PC-9 (cell line): Measurements from ENCODE around the gene TTC27. TPM values are rescaled to one million over a fixed set of nuclear protein-coding genes. Genes with fewer than 3 reads are reported as not detected.
A peak's percentile ranks its signal among the peaks of the same experiment; 100 is the strongest.

Experiments used
- BruUV-seq: library from RNA; stranded (reverse); fragments of 400-500 nt; replicated peaks from 2 replicates; lab custom pipeline; 2021; lab: Mats Ljungman, UMichigan
- CTCF ChIA-PET: fragments of 300-600 bp; sonication (Branson Sonifier 250); formaldehyde crosslinking; loops from one replicate; lab custom pipeline; 2022; ENCODE audit warnings: antibody characterized with exemption; lab: Charles Lee
- POLR2A ChIA-PET: fragments of 300-600 bp; sonication (Branson Sonifier 250); formaldehyde crosslinking; loops from one replicate; lab custom pipeline; 2022; ENCODE audit warnings: antibody characterized with exemption; ENCODE audit not compliant: unreplicated experiment; lab: Charles Lee
- DNase-seq, 2 experiments: peaks; one replicate each; pipeline versions ENCODE4 v3.0.0 to v3.0.0-alpha.2; 2015 to 2022; ENCODE audit warnings: mixed read lengths in 1 of 2
- H2AFZ ChIP-seq: fragments of 200-600 bp; sonication (generic); 2 replicates; pipeline ENCODE4 v1.8.1; 2017; ENCODE audit warnings: antibody characterized with exemption
- H3F3A ChIP-seq: fragments of 200-600 bp; sonication (generic); 2 replicates; pipeline ENCODE4 v1.8.1; 2017; ENCODE audit warnings: antibody characterized with exemption, mild to moderate bottlenecking, low read depth; ENCODE audit not compliant: insufficient read depth
- H3K27ac ChIP-seq: fragments of 200-600 bp; sonication (generic); 2 replicates; pipeline ENCODE4 v1.6.1; 2016; ENCODE audit warnings: mixed run types
- H3K27me3 ChIP-seq: fragments of 200-600 bp; sonication (generic); 2 replicates; pipeline ENCODE4 v1.6.1; 2016; ENCODE audit warnings: low read depth, mixed run types; ENCODE audit not compliant: insufficient read depth
- H3K36me3 ChIP-seq: fragments of 200-600 bp; sonication (generic); 2 replicates; pipeline ENCODE4 v1.6.1; 2016; ENCODE audit warnings: low read depth, mixed run types
- H3K4me1 ChIP-seq: fragments of 200-600 bp; sonication (generic); replicated peaks from 2 replicates; pipeline ENCODE4 v1.6.1; 2016; ENCODE audit warnings: mixed run types; ENCODE audit not compliant: insufficient read depth
- H3K4me2 ChIP-seq: fragments of 200-600 bp; sonication (generic); 2 replicates; pipeline ENCODE4 v1.6.1; 2017; ENCODE audit warnings: mixed run types
- H3K4me3 ChIP-seq: fragments of 200-600 bp; sonication (generic); 2 replicates; pipeline ENCODE4 v1.6.1; 2016; ENCODE audit warnings: mixed run types
- H3K79me2 ChIP-seq: fragments of 200-600 bp; sonication (generic); 2 replicates; pipeline ENCODE4 v1.6.1; 2017; ENCODE audit warnings: low read depth, mixed run types
- H3K9me2 ChIP-seq: fragments of 200-600 bp; sonication (generic); 2 replicates; pipeline ENCODE4 v1.8.1; 2017; ENCODE audit warnings: mild to moderate bottlenecking; ENCODE audit not compliant: insufficient read depth
- H3K9me3 ChIP-seq: fragments of 200-600 bp; sonication (generic); 2 replicates; pipeline ENCODE4 v1.8.1; 2016; ENCODE audit warnings: low read depth; ENCODE audit not compliant: insufficient read depth
- H4K20me1 ChIP-seq: fragments of 200-600 bp; sonication (generic); 2 replicates; pipeline ENCODE4 v1.8.1; 2017; ENCODE audit not compliant: insufficient read depth
- EZH2 ChIP-seq: fragments of 200-600 bp; sonication (generic); IDR thresholded peaks from 2 replicates; pipeline ENCODE4 v1.8.0; 2017; ENCODE audit warnings: antibody characterized with exemption, low read depth
- intact Hi-C: fragments of 100-400 bp; cut with micrococcal nuclease; formaldehyde crosslinking; loops from one replicate; pipeline ENCODE4 v1.10.0; 2022; ENCODE audit not compliant: unreplicated experiment
- total RNA-seq: library from RNA; stranded (reverse); gene quantifications from 2 replicates; pipeline ENCODE4 v1.2.3, GENCODE V29; 2021
- TF ChIP-seq, protein P1 (sequence below): fragments of 200-600 bp; sonication (generic); conservative IDR thresholded peaks from 2 replicates; pipeline ENCODE4 v1.6.1; 2017; ENCODE audit warnings: mixed run types, antibody characterized with exemption, mild to moderate bottlenecking, moderate library complexity

The TTC27 gene
- total RNA-seq, 1 experiment from 2014 or later: 12.8 TPM

DNA sequence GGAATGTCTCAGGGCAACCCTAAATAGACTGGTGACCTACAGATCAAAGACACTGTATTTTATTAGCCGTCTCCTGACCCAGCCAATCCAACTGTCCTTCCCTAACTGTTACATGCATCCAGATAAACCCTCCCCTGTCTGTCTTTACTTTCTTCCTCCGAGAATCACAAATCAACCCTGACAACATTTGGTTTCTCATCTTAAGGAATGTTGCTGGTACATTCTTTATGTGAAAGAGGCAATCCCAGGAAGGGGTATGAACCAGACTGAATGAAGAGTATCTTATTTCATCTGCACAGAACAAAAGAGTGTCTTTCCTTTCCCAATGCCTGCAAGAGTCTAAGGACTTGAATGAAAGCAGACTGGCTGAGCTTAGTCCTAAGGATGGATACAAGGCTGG is 205.0 kb downstream of the TTC27 start:
- ChIA-PET CTCF (no interaction called here), POLR2A (interaction anchor here (0.5 kb wide), 1 partner anchor 363 kb away, joined by 3 read pairs; no protein-coding TSS in a partner anchor)
- Histone ChIP-seq H3K9me3 (no peaks in the 10 kb centered on the region), H3K27ac (no peak overlapping the region), H3K9me2 (no peaks in the 10 kb centered on the region), H4K20me1 (no peaks in the 10 kb centered on the region), H3K36me3 (no peaks in the 10 kb centered on the region), H3F3A (no peaks in the 10 kb centered on the region), H3K4me1 (no peaks in the 10 kb centered on the region), H3K79me2 (no peaks in the 10 kb centered on the region), H3K27me3 (no peaks in the 10 kb centered on the region), H3K4me2 (no peak overlapping the region), H3K4me3 (no peak overlapping the region), H2AFZ (no peak overlapping the region)
- BruUV-seq: no TSS peak
- TF ChIP-seq, protein P1, sequence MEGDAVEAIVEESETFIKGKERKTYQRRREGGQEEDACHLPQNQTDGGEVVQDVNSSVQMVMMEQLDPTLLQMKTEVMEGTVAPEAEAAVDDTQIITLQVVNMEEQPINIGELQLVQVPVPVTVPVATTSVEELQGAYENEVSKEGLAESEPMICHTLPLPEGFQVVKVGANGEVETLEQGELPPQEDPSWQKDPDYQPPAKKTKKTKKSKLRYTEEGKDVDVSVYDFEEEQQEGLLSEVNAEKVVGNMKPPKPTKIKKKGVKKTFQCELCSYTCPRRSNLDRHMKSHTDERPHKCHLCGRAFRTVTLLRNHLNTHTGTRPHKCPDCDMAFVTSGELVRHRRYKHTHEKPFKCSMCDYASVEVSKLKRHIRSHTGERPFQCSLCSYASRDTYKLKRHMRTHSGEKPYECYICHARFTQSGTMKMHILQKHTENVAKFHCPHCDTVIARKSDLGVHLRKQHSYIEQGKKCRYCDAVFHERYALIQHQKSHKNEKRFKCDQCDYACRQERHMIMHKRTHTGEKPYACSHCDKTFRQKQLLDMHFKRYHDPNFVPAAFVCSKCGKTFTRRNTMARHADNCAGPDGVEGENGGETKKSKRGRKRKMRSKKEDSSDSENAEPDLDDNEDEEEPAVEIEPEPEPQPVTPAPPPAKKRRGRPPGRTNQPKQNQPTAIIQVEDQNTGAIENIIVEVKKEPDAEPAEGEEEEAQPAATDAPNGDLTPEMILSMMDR: no peak
- peak in 1 of 2 experiments; percentile 6 for DNase-seq
- intact Hi-C loops: no loop called here

DNA sequence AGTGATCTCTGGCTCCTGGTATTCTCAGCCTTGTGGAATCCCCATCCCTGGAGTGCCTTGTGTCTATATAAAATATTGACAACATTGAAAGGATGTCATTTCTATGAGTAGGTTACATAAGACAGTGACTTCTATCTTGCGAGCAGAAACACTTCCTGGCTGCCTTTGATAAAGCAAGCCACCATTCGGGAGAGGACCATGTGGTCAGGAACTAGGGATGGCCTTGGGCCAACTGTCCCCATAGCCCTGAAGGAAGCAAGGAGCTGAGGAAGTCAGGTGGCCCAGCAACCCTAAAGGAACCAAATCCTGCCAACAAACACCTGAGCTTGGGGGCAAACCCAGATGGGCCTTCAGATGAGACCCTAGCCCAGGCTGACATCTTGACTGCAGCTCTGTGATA is 205.9 kb downstream of the TTC27 start:
- Histone ChIP-seq H3K4me2 (no peak overlapping the region), H4K20me1 (no peaks in the 10 kb centered on the region), H3K4me3 (no peak overlapping the region), H3F3A (no peaks in the 10 kb centered on the region), H3K79me2 (no peaks in the 10 kb centered on the region), H3K9me2 (no peaks in the 10 kb centered on the region), H2AFZ (no peak overlapping the region), H3K9me3 (no peaks in the 10 kb centered on the region), H3K27me3 (no peaks in the 10 kb centered on the region), H3K27ac (no peak overlapping the region), H3K36me3 (no peaks in the 10 kb centered on the region), H3K4me1 (no peaks in the 10 kb centered on the region)
- CTCF ChIA-PET: no interaction called here
- no peak for TF ChIP-seq EZH2
- TF ChIP-seq, protein P1: no peak
- DNase-seq: no peak
- no TSS peak for BruUV-seq
- POLR2A ChIA-PET: no interaction called here
- intact Hi-C loops: no loop called here

DNA sequence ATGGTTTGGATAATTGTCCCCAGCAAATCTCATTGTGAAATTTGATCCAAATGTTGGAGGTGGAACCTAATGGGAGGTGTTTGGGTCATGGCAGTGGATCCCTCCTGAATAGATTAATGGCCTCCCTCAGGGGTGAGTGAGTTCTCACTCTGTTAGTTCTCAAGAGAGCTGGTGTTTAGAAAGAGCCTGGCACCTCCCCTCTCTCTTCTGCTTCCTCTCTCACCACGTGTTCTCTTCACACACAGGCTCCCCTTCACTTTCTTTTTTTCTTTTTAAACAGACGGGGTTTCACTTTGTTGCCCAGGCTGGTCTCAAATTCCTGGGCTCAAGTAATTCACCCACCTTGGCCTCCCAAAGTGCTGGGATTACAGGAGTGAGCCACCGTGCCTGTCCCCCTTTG is 207.3 kb downstream of the TTC27 start:
- no peak overlapping the region for H3K4me2 ChIP-seq
- no peaks in the 10 kb centered on the region for H3K9me2 ChIP-seq
- DNase-seq: no peak
- H3K27ac ChIP-seq: no peak overlapping the region
- H3K36me3 ChIP-seq: no peaks in the 10 kb centered on the region
- no peak overlapping the region for H2AFZ ChIP-seq
- BruUV-seq: no TSS peak
- ChIA-PET CTCF (no interaction called here), POLR2A (no interaction called here)
- no peaks in the 10 kb centered on the region for H3K4me1 ChIP-seq
- H4K20me1 ChIP-seq: no peaks in the 10 kb centered on the region
- intact Hi-C loops: no loop called here
- no peaks in the 10 kb centered on the region for H3K27me3 ChIP-seq
- H3K4me3 ChIP-seq: no peak overlapping the region
- TF ChIP-seq EZH2: no peak
- TF ChIP-seq, protein P1: no peak
- no peaks in the 10 kb centered on the region for H3K9me3 ChIP-seq
- no peaks in the 10 kb centered on the region for H3F3A ChIP-seq
- no peaks in the 10 kb centered on the region for H3K79me2 ChIP-seq
